Measurements from ENCODE around the gene BICC1.

The BICC1 gene

GRCh38 chr10:58706836-58707235 is 194.2 kb downstream of the BICC1 start:
- DNase-seq (ENCODE audit: low read depth) = peak; percentile 54

GRCh38 chr10:58712141-58712540 is 199.5 kb downstream of the BICC1 start:
- DNase-seq (ENCODE audit: low read depth) = no peak

GRCh38 chr10:58712982-58713381 is 200.3 kb downstream of the BICC1 start:
- DNase-seq (ENCODE audit: low read depth) = no peak

- DNase-seq (ENCODE audit: low read depth) = no peak
Measured at GRCh38 chr10:58714409-58714808, 201.7 kb downstream of the BICC1 start.

- DNase-seq (ENCODE audit: low read depth) = no peak
Measured at GRCh38 chr10:58715061-58715460, 202.4 kb downstream of the BICC1 start.

- no peak for DNase-seq (ENCODE audit: low read depth)
Measured at GRCh38 chr10:58718596-58718995, 205.9 kb downstream of the BICC1 start.

GRCh38 chr10:58721601-58722281 is 209.1 kb downstream of the BICC1 start:
- DNase-seq (ENCODE audit: low read depth) = no peak

GRCh38 chr10:58723186-58723585 is 210.5 kb downstream of the BICC1 start:
- no peak for DNase-seq (ENCODE audit: low read depth)

GRCh38 chr10:58723966-58724365 is 211.3 kb downstream of the BICC1 start:
- no peak for DNase-seq (ENCODE audit: low read depth)

- DNase-seq (ENCODE audit: low read depth) = no peak
Measured at GRCh38 chr10:58724781-58725180, 212.1 kb downstream of the BICC1 start.

- no peak for DNase-seq (ENCODE audit: low read depth)
Measured at GRCh38 chr10:58725901-58726300, 213.2 kb downstream of the BICC1 start.

- DNase-seq (ENCODE audit: low read depth) = no peak
Measured at GRCh38 chr10:58727633-58728032, 215.0 kb downstream of the BICC1 start.

GRCh38 chr10:58731276-58731675 is 218.6 kb downstream of the BICC1 start:
- DNase-seq (ENCODE audit: low read depth) = no peak

GRCh38 chr10:58733436-58733835 is 220.8 kb downstream of the BICC1 start:
- DNase-seq (ENCODE audit: low read depth) = no peak

GRCh38 chr10:58734116-58734515 is 221.4 kb downstream of the BICC1 start:
- peak; percentile 89 for DNase-seq (ENCODE audit: low read depth)

GRCh38 chr10:58734664-58735063 is 222.0 kb downstream of the BICC1 start:
- DNase-seq (ENCODE audit: low read depth) = no peak

- DNase-seq (ENCODE audit: low read depth) = no peak
Measured at GRCh38 chr10:58735087-58735486, 222.4 kb downstream of the BICC1 start.

- no peak for DNase-seq (ENCODE audit: low read depth)
Measured at GRCh38 chr10:58740620-58741369, 228.1 kb downstream of the BICC1 start.

- no peak for DNase-seq (ENCODE audit: low read depth)
Measured at GRCh38 chr10:58741673-58742072, 229.0 kb downstream of the BICC1 start.

- no peak for DNase-seq (ENCODE audit: low read depth)
Measured at GRCh38 chr10:58742141-58742540, 229.5 kb downstream of the BICC1 start.

- no peak for DNase-seq (ENCODE audit: low read depth)
Measured at GRCh38 chr10:58743466-58744115, 230.9 kb downstream of the BICC1 start.

- no peak for DNase-seq (ENCODE audit: low read depth)
Measured at GRCh38 chr10:58746474-58747185, 234.0 kb downstream of the BICC1 start.

GRCh38 chr10:58747687-58748086 is 235.0 kb downstream of the BICC1 start:
- no peak for DNase-seq (ENCODE audit: low read depth)

Data from GM04503 (cell line).